ENCODE data around the gene PRR20D. TPM values are rescaled to one million over a fixed set of nuclear protein-coding genes. Genes with fewer than 3 reads are reported as not detected.
"Not testable (repeated sequence)": the region's sequence is repeated elsewhere in the genome, so short reads cannot be mapped to it uniquely, and the experiment has no call there.

Gene PRR20D
- total and polyA plus RNA-seq, 12 donors = not detected

GRCh38 chr13:57137585-57137984 lies 22.8 kb upstream of the PRR20D start:
- Histone ChIP-seq H3K4me1 (no peaks in the 10 kb centered on the region), H3K4me3 (no peak overlapping the region), H3K27ac (no peak overlapping the region), H3K27me3 (no peaks in the 10 kb centered on the region), H3K9me3 (peaks cover 0 to 10% (median 0%) of the 10 kb centered on the region in 11 donors), H3K36me3 (no peaks in the 10 kb centered on the region)
- 71 to 84% methylated on average over 4 of the region's 4 CpGs for WGBS, 2 donors
- DNase-seq (no peak), ATAC-seq (no peak)
- TF ChIP-seq CTCF (IDR thresholded peaks at IDR 0.05) = no peak
- intact Hi-C loops (cut with DNase I) = no loop called here

- no peak for TF ChIP-seq CTCF (IDR thresholded peaks at IDR 0.05)
- 89 to 90% methylated on average over 5 of the region's 5 CpGs for WGBS, 2 donors
- H3K36me3 ChIP-seq = no peaks in the 10 kb centered on the region
- H3K4me1 ChIP-seq = no peaks in the 10 kb centered on the region
- H3K27me3 ChIP-seq = no peaks in the 10 kb centered on the region
- H3K27ac ChIP-seq = no peak overlapping the region
- intact Hi-C loops (cut with DNase I) = no loop called here
- peaks cover 0 to 10% (median 0%) of the 10 kb centered on the region in 11 donors for H3K9me3 ChIP-seq
- ATAC-seq (no peak), DNase-seq (no peak)
- H3K4me3 ChIP-seq = no peak overlapping the region
These were observed 21.4 kb upstream of the PRR20D start for GRCh38 chr13:57138988-57139387.

- H3K27me3 ChIP-seq; H3K4me1 ChIP-seq; DNase-seq; H3K9me3 ChIP-seq; H3K27ac ChIP-seq; H3K4me3 ChIP-seq; intact Hi-C loops (cut with DNase I); H3K36me3 ChIP-seq; ATAC-seq: not testable (repeated sequence)
- 92% methylated on average over 7 to 13 of the region's 18 CpGs for WGBS, 2 donors
These were observed 20.7 kb upstream of the PRR20D start for GRCh38 chr13:57139781-57140180.

GRCh38 chr13:57140235-57140968 lies 20.0 kb upstream of the PRR20D start, which contains the start of gene PRR20A:
TSS of gene PRR20A (plus strand) at chr13:57140918. CDS start at chr13:57141305, 387 bp downstream.
- WGBS, 2 donors = 90 to 91% methylated on average over 9 to 10 of the region's 34 CpGs
- intact Hi-C loops (cut with DNase I) = not testable (repeated sequence)

GRCh38 chr13:57147188-57147587 lies 13.2 kb upstream of the PRR20D start, which contains the start of gene PRR20B:
TSS of gene PRR20B (plus strand) at chr13:57147488. CDS start at chr13:57147875, 387 bp downstream.
- H3K4me1 ChIP-seq; H3K36me3 ChIP-seq; H3K9me3 ChIP-seq; H3K4me3 ChIP-seq; H3K27ac ChIP-seq; DNase-seq; ATAC-seq; H3K27me3 ChIP-seq; intact Hi-C loops (cut with DNase I): not testable (repeated sequence)
- WGBS, 2 donors = no CpG with 5 or more reads among the region's 22 CpGs

More at GRCh38 chr13:57140235-57140968, 20.0 kb upstream of the PRR20D start, which contains the start of gene PRR20A:
- H3K9me3 ChIP-seq, ATAC-seq, H3K36me3 ChIP-seq, H3K4me3 ChIP-seq, DNase-seq, H3K27ac ChIP-seq, H3K27me3 ChIP-seq, H3K4me1 ChIP-seq: not testable (repeated sequence)

- 94 to 96% methylated on average over 6 of the region's 14 CpGs for WGBS, 2 donors
- H3K36me3 ChIP-seq; intact Hi-C loops (cut with DNase I); H3K9me3 ChIP-seq; ATAC-seq; H3K27ac ChIP-seq; H3K4me1 ChIP-seq; H3K27me3 ChIP-seq; H3K4me3 ChIP-seq; DNase-seq: not testable (repeated sequence)
These were observed 12.3 kb upstream of the PRR20D start for GRCh38 chr13:57148106-57148505.

- DNase-seq; H3K9me3 ChIP-seq; intact Hi-C loops (cut with DNase I); H3K27ac ChIP-seq; H3K4me3 ChIP-seq; ATAC-seq; H3K27me3 ChIP-seq; H3K36me3 ChIP-seq; H3K4me1 ChIP-seq: not testable (repeated sequence)
- WGBS, 2 donors = no CpG with 5 or more reads among the region's 22 CpGs
These were observed 6.7 kb upstream of the PRR20D start, which contains the start of gene PRR20C for GRCh38 chr13:57153761-57154160. TSS of gene PRR20C (plus strand) at chr13:57154061. CDS start at chr13:57154448, 387 bp downstream.

GRCh38 chr13:57166897-57167296 lies 6.5 kb downstream of the PRR20D start, which contains the start of gene PRR20E:
TSS of gene PRR20E (plus strand) at chr13:57167197. CDS start at chr13:57167584, 387 bp downstream.
- WGBS, 2 donors = no CpG with 5 or more reads among the region's 22 CpGs
- H3K27ac ChIP-seq; H3K27me3 ChIP-seq; ATAC-seq; DNase-seq; H3K4me1 ChIP-seq; intact Hi-C loops (cut with DNase I); H3K36me3 ChIP-seq; H3K9me3 ChIP-seq; H3K4me3 ChIP-seq: not testable (repeated sequence)
